OCI-M1 (cell line): ENCODE measurements around the gene SLC22A6.

Source experiments
- DNase-seq: peaks from one replicate; lab custom pipeline; 2025; lab: John Stamatoyannopoulos, UW

Gene SLC22A6

GRCh38 chr11:62931499-62932278 is 53.1 kb downstream of the SLC22A6 start:
- no peak for DNase-seq

DNA sequence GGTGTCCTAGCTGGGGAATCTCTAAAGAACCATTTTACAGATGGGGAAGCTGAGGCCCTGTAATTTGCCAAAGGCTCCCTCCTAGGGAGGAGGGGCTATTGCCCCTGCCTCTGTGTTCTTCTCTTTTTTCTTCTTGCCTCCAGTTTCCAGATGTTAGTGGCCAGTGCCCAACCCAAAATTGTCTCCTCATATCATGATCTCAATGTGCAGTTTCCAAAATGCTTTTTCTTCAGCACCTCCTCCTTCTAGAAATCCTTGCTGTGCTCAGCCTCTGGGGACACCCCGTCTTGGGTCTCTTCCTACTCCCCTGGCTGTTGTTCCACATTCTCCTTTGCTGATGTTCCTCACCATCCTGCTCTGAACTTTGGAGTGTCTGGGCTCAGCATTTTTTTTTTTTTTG is 54.1 kb downstream of the SLC22A6 start:
- DNase-seq: no peak

DNA sequence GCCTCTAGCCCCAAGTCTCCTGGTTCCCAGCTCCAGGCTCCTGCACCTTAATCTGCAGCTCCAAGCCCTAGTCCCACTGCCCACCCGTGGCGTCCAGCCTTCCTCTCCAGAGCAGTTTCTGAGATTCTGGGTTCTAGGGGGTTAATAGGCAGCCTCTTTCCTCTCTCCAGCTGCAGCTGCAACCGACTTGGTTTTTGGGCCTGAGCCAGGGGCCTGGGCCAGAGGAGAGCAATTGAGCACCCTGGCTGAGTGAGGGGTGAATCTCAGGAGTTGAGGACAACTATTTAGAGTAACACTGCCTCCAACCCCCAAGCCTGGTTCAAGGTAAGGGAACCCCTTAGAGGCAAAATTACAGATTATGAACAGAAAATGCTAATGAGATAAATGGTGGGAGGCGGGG is 54.6 kb downstream of the SLC22A6 start:
- DNase-seq: no peak

DNA sequence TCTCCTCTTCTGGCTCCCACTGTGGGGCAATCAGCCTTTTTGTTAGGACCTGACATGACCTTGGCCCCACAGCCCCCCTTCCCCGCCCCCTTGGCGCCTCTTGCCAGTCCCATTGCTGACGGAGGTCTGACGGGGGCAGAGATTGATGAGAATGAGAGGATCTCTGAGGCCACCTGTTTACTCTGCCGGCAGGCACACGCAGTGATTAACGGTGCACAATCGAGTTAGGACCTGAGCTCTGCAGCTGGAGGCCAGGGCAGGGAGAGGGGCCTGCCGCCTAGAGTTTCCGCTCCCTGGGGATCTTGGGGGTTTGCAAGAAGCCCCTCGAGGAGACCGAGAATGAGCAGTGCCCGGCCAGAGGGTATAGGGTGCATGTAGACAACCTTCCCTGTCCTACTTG is 56.8 kb downstream of the SLC22A6 start:
- DNase-seq: no peak

- no peak for DNase-seq
These were observed 57.9 kb downstream of the SLC22A6 start for GRCh38 chr11:62926680-62927455.
